ENCODE measurements around the gene APCDD1L. TPM values are rescaled to one million over a fixed set of nuclear protein-coding genes. Genes with fewer than 3 reads are reported as not detected.

The APCDD1L gene
- total RNA-seq, 2 experiments from 2014 or later: not detected

DNA sequence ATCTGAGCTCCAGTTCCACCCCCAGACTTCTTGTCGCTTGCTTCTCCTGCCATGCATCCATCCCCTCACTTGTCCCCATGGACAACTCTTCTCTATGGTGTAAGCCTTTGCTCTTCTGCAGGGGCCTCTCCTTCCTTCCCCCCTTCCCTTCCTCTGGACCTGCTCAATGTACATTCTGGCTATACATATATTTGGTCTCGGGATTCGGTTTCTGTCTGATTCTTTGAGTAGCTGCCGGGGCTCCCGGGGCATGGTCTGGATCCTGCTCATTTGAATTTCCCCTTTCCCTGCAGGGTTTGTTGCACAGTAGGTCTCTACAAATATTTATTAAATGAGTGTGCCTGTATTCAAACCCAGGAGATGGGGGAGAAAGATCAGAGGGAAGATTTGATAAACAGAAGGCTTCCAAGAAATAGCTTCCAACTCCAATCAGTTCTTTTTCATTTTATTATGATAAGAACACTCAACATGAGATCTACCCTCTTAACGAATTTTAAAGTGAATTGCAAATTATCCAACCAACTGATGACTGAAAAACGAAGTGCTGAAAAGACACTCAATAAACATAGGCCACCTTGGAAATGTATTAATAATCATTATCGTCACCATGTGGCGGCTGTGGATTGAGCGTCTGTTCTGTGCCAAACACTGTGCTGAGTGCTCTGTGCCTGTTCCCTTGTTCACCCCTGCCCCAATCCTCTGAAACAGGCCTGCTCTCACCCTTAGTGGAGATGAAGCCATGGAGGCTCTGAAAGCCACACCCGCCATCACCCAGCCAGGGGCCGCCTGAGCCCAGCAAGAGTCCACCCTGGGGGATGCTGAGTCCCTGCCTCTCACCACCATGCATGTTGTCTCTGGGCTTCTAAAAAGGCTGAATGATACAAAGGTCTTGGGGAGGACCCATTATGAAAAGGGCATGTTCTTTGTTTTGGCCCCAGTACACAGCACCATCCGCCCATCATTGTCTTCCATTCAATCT, 34.3 kb upstream of the APCDD1L start:
- POLR2A ChIA-PET: no interaction called here
- H3K27me3 Mint-ChIP-seq: peaks cover 32% of the 10 kb centered on the region
- Histone ChIP-seq H3K36me3 (ENCODE audit: insufficient read depth, low read length) (no peaks in the 10 kb centered on the region), H3K27me3 (ENCODE audit: control insufficient read depth in 1 of 2, insufficient read depth in 2 of 2, low read length in 2 of 2) (peaks cover 4 to 5% of the 10 kb centered on the region in 2 experiments), H3K9me3 (ENCODE audit: control insufficient read depth in 1 of 2, insufficient read depth in 1 of 2, low read length in 2 of 2) (no peaks in the 10 kb centered on the region), H3K4me3 (ENCODE audit: low read length) (no peak overlapping the region), H3K4me1 (ENCODE audit: insufficient read depth, low read length) (no peaks in the 10 kb centered on the region), H3K27ac (ENCODE audit: low read depth in 1 of 2, low read length in 2 of 2) (no peak overlapping the region)
- intact Hi-C loops (cut with DNase I, micrococcal nuclease): no loop called here
- CTCF ChIA-PET: interaction anchor here (0.5 kb wide), 1 partner anchor 103 kb away, joined by 3 read pairs; no protein-coding TSS in a partner anchor
- H3K4me1 Mint-ChIP-seq (ENCODE audit: low read depth): no peaks in the 10 kb centered on the region
- no peaks in the 10 kb centered on the region for H3K9me3 Mint-ChIP-seq
- H3K36me3 Mint-ChIP-seq (ENCODE audit: low read depth): no peaks in the 10 kb centered on the region
- no peak overlapping the region for H3K27ac Mint-ChIP-seq
- TF ChIP-seq, protein P1, sequence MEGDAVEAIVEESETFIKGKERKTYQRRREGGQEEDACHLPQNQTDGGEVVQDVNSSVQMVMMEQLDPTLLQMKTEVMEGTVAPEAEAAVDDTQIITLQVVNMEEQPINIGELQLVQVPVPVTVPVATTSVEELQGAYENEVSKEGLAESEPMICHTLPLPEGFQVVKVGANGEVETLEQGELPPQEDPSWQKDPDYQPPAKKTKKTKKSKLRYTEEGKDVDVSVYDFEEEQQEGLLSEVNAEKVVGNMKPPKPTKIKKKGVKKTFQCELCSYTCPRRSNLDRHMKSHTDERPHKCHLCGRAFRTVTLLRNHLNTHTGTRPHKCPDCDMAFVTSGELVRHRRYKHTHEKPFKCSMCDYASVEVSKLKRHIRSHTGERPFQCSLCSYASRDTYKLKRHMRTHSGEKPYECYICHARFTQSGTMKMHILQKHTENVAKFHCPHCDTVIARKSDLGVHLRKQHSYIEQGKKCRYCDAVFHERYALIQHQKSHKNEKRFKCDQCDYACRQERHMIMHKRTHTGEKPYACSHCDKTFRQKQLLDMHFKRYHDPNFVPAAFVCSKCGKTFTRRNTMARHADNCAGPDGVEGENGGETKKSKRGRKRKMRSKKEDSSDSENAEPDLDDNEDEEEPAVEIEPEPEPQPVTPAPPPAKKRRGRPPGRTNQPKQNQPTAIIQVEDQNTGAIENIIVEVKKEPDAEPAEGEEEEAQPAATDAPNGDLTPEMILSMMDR (IDR thresholded peaks at IDR 0.05): no peak
- no peak for DNase-seq
- H3K4me3 Mint-ChIP-seq: no peak overlapping the region
- ATAC-seq (ENCODE audit: poor library complexity): no peak

DNA sequence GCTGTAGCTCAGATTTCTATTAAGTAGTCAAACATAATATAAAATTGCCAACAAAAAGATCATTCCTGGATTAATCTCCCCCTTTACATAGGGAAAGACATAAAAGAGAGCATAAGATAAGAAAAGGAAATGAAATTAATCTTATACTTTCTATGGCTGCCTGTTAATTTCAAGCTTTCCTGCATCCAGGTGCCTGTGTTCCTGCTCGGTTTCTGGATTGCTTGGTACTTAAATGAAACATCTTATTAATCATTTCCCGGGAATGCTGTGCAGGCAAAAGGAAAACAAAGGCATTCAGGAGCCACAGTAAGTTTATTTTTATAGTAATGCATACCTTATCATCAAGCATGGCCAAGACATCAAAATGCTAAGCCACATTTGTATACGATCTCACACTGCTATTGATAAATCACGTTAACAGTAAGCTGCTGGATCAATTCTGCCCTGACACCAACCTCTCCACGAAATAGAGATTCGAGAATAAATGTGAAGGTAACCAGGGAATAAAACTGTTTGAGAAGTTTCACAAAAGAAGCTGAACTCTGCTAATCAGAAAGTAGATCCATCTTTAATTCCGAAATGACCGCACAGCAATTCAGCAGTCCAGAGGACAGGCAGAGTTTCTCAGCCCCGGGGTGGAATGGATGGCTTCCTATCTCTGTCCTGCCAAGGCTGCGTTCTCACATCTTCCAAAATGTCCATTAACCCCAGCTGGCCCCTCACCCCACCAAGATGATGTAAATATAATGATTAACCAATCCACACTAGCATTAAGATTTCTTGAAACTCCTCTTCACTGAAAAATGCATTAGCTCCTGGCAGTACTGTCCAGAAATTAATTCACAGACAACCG, 32.6 kb upstream of the APCDD1L start:
- Mint-ChIP-seq H3K4me3 (no peak overlapping the region), H3K9me3 (no peaks in the 10 kb centered on the region), H3K27ac (no peak overlapping the region), H3K27me3 (peaks cover 21% of the 10 kb centered on the region), H3K4me1 (ENCODE audit: low read depth) (no peaks in the 10 kb centered on the region), H3K36me3 (ENCODE audit: low read depth) (no peaks in the 10 kb centered on the region)
- peaks cover 4 to 5% of the 10 kb centered on the region in 2 experiments for H3K27me3 ChIP-seq (ENCODE audit: control insufficient read depth in 1 of 2, insufficient read depth in 2 of 2, low read length in 2 of 2)
- CTCF ChIA-PET: no interaction called here
- no peaks in the 10 kb centered on the region for H3K4me1 ChIP-seq (ENCODE audit: insufficient read depth, low read length)
- H3K36me3 ChIP-seq (ENCODE audit: insufficient read depth, low read length): no peaks in the 10 kb centered on the region
- POLR2A ChIA-PET: no interaction called here
- intact Hi-C loops (cut with DNase I, micrococcal nuclease): no loop called here
- no peaks in the 10 kb centered on the region for H3K9me3 ChIP-seq (ENCODE audit: control insufficient read depth in 1 of 2, insufficient read depth in 1 of 2, low read length in 2 of 2)
- TF ChIP-seq, protein P1 (IDR thresholded peaks at IDR 0.05): no peak
- no peak overlapping the region for H3K27ac ChIP-seq (ENCODE audit: low read depth in 1 of 2, low read length in 2 of 2)
- ATAC-seq (ENCODE audit: poor library complexity) (no peak), DNase-seq (no peak)
- no peak overlapping the region for H3K4me3 ChIP-seq (ENCODE audit: low read length)

DNA sequence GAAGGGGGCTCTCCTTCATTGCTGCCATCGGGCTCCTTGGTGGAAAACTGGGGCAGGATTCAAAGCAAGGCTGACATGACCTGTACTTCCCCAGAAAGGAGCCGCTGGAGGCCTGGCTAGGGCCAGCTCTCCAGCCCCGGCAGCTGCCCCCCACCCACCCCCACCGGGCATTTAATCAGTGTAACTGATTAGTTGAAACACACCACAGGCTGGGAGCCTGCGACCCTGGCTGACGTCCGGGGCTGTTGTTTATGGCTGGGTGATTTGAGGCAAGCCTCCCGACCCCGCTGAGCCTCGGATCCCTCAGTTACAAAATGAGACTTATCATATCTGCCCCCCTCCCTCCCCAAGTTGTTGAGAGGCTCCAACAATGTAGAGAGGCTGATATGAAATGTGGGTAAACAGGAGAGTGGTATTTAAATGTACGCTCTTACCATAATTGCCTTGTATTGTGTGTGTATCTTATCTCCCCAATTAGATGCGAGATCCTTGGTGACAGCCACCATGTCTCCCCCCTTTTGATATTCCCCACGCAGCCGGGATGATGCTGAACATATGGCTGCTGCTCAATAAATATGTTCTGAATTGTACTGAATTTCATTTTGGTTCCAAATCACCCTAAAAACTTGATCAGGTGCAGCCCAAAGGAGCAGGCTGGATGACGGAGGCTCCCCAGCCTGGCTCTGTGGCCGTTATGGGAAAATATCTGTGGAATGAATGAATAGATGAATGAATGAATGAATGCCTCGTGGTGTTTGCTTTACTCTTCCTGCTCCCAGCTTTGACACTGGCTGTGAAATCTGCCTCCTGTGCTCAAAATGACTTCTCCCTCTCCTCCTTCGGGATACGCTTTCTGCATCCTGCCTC, 31.8 kb upstream of the APCDD1L start:
- Histone ChIP-seq H3K4me3 (ENCODE audit: low read length) (no peak overlapping the region), H3K27ac (ENCODE audit: low read depth in 1 of 2, low read length in 2 of 2) (no peak overlapping the region), H3K9me3 (ENCODE audit: control insufficient read depth in 1 of 2, insufficient read depth in 1 of 2, low read length in 2 of 2) (no peaks in the 10 kb centered on the region), H3K4me1 (ENCODE audit: insufficient read depth, low read length) (no peaks in the 10 kb centered on the region), H3K36me3 (ENCODE audit: insufficient read depth, low read length) (no peaks in the 10 kb centered on the region), H3K27me3 (ENCODE audit: control insufficient read depth in 1 of 2, insufficient read depth in 2 of 2, low read length in 2 of 2) (peaks cover 4 to 5% of the 10 kb centered on the region in 2 experiments)
- Mint-ChIP-seq H3K4me3 (no peak overlapping the region), H3K27me3 (peaks cover 15% of the 10 kb centered on the region), H3K4me1 (ENCODE audit: low read depth) (no peaks in the 10 kb centered on the region), H3K36me3 (ENCODE audit: low read depth) (no peaks in the 10 kb centered on the region), H3K9me3 (no peaks in the 10 kb centered on the region), H3K27ac (no peak overlapping the region)
- CTCF ChIA-PET: no interaction called here
- no peak for ATAC-seq (ENCODE audit: poor library complexity)
- DNase-seq: no peak
- intact Hi-C loops (cut with DNase I, micrococcal nuclease): no loop called here
- TF ChIP-seq, protein P1 (IDR thresholded peaks at IDR 0.05): no peak
- POLR2A ChIA-PET: no interaction called here

Data from CD4-positive, alpha-beta T cell (primary cell).